Neural progenitor cell (in vitro differentiated cells): ENCODE results near the gene GSTA4.

ENCODE experiments used
- EZH2 ChIP-seq: fragments of 200-600 bp; sonication (generic); IDR thresholded peaks from 2 replicates; pipeline ENCODE4 v1.6.1; 2017; ENCODE audit warnings: antibody characterized with exemption, mild to moderate bottlenecking, moderate library complexity
- EZH2phosphoT487 ChIP-seq: fragments of 200-600 bp; sonication (generic); IDR thresholded peaks from 2 replicates; pipeline ENCODE4 v1.6.1; 2017; ENCODE audit warnings: antibody characterized with exemption
- TF ChIP-seq, protein P1 (sequence below): fragments of 200-600 bp; sonication (generic); IDR thresholded peaks from 2 replicates; pipeline ENCODE4 v1.5.1; 2017; ENCODE audit warnings: antibody characterized with exemption, mild to moderate bottlenecking

DNA sequence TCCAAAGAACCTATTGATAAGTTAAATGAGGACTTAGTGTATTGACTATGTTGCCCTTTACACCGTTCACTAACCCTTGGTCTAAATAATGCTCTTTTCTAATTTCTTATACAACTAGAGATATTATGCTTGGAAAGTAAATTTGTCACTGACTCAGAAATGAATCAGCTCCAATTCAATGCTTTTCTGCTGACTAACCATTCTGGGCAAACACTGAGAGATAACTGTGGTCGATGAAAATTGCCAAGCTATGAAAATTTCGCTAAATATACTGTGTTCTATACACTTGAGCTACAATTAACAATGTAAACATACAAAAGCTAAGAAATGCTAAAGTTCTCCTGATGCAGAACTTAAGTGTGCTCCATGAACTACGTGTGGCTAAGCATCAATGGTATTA, 47.0 kb upstream of the GSTA4 start:
- TF ChIP-seq, protein P1, sequence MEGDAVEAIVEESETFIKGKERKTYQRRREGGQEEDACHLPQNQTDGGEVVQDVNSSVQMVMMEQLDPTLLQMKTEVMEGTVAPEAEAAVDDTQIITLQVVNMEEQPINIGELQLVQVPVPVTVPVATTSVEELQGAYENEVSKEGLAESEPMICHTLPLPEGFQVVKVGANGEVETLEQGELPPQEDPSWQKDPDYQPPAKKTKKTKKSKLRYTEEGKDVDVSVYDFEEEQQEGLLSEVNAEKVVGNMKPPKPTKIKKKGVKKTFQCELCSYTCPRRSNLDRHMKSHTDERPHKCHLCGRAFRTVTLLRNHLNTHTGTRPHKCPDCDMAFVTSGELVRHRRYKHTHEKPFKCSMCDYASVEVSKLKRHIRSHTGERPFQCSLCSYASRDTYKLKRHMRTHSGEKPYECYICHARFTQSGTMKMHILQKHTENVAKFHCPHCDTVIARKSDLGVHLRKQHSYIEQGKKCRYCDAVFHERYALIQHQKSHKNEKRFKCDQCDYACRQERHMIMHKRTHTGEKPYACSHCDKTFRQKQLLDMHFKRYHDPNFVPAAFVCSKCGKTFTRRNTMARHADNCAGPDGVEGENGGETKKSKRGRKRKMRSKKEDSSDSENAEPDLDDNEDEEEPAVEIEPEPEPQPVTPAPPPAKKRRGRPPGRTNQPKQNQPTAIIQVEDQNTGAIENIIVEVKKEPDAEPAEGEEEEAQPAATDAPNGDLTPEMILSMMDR = no peak
- no peak for TF ChIP-seq EZH2
- no peak for TF ChIP-seq EZH2phosphoT487
